HG02588 (cell line): ENCODE measurements around the gene CDK4.

Experiments used
- ATAC-seq: cut with Tn5 transposase; IDR thresholded peaks from one replicate; pipeline ENCODE4 v1.9.1; 2021; ENCODE audit warnings: mild to moderate bottlenecking, moderate library complexity; ENCODE audit not compliant: unreplicated experiment

Gene CDK4

DNA sequence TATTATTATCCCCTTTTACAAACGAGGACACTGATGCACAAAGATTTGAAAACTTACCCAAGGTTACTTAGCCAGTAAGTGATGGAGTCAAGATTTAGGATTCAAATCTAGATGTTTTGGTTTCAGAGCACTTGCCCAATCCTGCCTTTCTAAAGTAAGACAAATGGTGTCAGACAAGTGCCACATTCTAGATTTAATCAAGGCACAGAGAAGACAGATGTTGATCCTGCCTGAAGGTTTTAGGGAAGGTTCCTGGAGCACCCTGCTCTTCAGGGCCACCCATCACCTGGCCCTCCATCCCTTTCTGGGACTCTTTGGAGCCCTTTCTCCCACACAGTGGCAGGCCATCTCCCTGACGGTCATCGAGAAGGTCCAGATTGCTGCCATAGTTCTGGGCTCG is 5.7 kb upstream of the CDK4 start:
- ATAC-seq: no peak

DNA sequence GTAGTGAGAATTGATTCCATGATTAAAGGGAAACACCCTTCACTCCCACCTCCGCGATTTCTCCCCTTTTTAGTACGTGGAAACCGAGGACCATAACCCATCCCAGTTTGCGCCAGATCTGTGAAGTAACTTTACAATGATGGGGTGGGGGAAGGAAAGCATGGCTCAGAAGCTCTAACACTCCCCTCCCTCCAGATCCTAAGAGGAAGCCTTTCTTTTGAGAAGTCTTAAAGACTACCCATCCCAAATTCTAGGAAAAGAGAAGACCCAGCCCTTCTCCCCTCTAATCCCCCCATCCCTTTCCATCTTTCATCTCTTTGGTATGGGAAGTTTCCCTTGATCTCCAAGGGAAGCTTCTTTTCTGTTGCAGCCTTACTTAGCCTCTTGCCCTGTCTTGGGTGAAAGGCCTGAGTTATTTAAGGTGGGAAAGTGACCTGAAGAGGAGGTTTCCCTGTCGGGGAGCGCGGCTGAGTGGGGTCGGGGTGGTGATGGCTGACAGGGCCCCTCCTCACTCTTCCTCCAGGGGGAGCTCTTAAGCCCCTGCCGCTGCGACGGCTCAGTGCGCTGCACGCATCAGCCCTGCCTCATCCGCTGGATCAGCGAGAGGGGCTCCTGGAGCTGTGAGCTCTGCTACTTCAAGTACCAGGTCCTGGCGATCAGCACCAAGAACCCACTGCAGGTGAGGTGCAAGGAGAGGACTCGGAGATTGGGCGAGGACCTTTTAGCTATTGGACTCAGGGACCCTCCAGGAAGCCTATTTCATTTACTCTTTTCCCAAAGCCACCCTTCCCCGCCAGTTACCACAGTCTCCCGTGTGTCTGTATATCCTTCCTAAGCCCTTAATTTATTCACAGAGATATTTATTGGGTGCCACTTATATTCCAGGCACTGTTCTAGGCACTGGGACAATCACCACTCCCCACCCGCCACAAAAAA is 4.6 kb upstream of the CDK4 start:
- peak; percentile 19 for ATAC-seq

DNA sequence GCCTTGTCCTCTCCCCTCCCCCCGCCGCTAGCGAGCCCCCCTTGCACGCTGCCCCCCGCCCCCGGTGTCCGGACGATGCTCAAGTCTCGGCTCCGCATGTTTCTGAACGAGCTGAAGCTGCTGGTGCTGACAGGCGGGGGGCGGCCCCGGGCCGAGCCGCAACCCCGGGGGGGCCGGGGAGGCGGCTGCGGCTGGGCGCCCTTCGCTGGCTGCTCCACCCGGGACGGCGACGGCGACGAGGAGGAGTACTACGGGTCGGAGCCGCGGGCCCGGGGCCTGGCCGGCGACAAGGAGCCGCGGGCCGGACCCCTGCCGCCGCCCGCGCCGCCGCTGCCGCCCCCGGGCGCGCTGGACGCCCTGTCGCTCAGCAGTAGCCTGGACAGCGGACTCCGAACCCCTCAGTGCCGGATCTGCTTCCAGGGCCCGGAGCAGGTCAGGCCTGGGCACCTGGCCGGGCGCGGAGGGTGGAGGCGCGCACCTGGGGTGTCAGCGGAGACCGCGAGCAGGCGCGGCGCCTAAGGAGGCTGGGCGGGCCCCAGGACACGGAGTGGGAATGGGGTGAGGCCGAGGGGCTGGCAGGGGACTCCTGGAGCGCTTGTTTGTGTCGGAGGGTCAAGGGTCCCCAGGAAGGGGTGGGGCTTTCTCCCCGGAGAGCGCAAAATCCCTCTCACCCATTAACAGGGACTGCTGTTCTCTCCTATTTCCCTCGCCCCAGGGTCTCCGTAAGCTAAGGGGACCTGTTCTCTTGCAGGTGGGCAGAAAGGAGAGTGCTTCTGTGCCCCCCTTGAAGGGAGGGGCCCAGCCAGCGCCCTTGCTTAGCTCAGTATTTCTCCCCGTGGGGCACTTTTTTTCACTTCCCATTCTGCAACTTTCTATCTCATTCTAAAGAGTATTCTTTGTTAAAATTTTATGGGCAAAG is 3.6 kb upstream of the CDK4 start:
- ATAC-seq: no peak

DNA sequence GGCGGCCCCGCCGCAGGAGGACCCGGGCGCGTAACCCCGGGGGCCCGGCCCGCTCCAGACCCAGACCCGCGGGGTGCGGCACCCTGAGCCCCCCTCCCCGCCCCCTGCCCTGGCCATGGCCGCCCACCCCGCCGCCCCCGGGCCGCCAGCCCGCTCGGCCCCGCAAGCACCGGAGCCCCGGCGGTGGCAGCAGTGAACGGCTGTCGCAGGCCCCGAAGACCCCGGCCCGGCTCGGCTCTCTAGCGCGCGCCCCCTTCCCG is 3.0 kb upstream of the CDK4 start:
- no peak for ATAC-seq

DNA sequence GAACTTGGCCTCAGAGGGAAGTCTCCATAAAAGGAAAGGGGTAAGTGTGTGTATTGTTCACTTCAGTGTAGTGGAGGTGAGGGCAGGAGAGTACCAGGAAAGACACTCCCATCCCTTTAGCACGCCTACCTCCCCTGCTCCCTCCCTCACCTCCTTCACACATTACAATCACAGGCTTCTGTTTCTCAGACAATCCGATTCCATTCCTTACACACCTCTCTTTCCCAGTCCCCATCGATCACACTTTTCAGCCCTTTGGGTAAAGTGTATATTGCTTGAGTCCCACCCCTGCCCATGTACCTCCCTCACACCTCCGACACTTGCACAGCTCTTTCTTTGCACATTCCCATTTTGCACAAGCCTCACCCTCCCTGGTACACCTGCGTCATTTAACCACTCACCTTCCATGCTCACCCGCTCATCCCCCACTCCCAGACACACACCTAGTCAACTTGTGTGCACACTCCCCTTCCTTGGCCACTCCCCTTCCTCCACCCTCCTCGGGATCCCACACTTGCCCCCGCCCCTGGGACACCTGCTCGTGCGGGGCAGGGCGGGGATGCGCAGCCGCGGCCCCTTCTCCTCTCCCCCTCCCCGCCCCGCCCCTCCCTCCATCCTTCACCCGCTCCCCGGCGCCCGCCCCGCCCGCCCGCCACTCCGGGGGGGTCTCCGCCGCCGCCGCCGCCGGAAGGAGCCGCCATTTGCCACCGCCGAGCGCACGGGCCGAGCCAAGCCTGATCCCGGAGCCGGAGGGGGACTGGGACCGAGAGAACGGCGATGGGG is 2.5 kb upstream of the CDK4 start, which contains the start of gene MARCHF9:
Gene MARCHF9 (plus strand): TSS at position 693 of the 783 bp plus-strand sequence. CDS start 426 bp downstream, outside the sequence.
- ATAC-seq: no peak

DNA sequence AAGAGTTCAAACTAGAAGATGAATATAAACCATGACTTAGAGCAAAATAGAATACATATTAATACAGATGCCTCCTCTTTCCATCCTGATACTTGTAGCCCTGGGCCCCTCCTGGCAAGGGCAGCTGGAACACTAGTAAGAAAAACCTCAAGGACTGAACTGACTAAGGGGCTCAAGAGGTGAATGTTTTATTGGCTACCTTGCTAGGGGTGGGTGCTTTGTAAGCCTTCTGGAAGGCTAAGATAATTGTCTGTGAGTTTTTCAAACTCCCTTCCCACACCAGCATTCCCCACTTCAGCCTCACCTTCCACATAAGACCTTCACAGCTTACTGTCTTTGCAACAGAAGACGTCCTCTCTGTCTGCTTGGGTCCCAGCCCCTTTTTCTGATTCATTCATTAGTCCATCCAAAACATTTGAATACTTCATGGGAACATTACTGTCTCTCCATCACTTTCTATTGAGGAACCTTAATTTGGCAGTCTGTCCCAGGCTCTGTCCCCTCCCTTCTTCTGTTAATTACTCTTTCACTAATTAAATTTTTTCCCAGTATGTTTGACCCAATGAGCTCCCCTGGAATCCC is 1.7 kb upstream of the CDK4 start:
- no peak for ATAC-seq

DNA sequence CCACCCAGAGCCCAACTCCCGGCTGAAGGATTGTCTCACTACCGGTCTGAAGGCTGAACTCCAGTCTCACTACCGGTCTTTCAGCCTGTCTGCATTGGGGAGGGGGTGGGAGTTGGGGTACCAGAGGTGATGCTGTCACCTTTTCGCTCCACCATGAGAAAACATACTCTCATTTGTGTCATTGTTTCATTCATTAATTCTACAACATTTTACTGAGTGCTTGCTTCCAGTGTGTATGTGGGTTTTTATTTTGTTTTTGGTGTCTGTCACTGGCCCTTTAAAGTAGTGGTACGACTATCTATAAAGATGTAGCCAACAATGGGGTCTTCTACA is 524 bp upstream of the CDK4 start:
- no peak for ATAC-seq

DNA sequence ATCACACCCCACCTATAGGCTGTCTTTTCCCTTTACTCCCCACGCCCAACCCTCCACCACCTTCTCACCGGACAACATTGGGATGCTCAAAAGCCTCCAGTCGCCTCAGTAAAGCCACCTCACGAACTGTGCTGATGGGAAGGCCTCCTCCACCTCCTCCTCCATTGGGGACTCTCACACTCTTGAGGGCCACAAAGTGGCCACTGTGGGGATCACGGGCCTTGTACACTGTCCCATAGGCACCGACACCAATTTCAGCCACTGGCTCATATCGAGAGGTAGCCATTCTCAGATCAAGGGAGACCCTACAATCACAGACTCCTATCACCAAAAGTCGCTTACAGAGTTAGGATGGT is 700 bp downstream of the CDK4 start:
- ATAC-seq: no peak

DNA sequence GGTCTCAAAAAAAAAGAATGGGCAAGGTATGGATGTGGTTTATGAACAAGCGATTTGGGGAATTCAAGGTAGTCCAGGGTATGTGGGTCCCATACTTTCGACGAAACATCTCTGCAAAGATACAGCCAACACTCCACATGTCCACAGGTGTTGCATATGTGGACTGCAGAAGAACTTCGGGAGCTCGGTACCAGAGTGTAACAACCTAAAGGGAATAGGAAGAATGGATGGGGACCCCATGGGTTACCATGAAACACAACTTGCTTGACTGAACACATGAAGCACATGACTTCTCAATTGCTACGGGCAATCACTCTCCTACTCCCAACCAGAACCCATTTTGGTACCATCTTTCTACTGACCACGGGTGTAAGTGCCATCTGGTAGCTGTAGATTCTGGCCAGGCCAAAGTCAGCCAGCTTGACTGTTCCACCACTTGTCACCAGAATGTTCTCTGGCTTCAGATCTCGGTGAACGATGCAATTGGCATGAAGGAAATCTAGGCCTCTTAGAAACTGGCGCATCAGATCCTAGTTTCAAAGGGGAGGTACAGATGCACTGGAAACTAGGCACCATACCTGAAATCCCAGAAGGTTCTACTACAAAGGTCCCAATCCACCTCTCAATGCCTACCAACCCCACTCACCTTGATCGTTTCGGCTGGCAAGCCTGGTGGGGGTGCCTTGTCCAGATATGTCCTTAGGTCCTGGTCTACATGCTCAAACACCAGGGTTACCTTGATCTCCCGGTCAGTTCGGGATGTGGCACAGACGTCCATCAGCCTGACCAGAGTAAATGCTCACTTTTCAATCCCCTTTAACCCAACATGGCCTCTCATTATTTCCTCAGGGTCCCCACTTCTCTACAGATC is 1.3 kb downstream of the CDK4 start:
- no peak for ATAC-seq

DNA sequence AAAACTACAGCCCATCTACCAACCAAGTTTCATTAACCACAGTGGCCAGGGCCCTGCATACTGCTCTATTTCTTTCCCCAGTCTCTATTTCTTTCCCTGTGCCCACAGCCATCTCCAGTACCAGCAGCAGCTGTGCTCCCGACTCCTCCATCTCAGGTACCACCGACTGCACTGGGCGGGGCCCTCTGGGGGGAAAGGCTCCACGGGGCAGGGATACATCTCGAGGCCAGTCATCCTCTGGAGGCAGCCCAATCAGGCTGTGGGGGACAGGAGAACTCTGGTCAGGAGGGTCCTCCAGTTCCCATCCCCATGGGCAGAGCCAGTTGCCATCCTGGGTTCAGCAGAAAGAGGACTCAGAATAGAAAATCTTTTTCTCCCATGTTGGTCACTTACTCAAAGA is 3.0 kb downstream of the CDK4 start:
- no peak for ATAC-seq

DNA sequence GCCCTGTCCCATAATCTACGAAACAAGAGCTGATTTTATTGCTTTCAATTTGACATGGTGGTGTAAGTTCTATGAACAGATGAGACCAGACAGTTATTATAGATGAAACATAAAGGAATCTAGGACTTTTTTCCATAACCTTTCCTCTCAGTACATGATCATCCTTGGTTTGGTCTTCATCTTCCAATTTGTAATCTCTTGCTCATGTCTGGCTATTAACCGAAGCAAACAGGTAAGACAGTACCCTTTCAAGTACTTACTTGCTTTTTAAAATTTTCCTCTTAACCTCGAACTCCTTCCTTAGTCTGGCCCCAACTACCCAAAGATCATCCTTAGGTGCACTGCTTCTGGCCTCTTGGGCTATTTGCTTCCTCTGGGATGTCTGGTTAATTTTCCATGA is 6.1 kb downstream of the CDK4 start:
- no peak for ATAC-seq

DNA sequence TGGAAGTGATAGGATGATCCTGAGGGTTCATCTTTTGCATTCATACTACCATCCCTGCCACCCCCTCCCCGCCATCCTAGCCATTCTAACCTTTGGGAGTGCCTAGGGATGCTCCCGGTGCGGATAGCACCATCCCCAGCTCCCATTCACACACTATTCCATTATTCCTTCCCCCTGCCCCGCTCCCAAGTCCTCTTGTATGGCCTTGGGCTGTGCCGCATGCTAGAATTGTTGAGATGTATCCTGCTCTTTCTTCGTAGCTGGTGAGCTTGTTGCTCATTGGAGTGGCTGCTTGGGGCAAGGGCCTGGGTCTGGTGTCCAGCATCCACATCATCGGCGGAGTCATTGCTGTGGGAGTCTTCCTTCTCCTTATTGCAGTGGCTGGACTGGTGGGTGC is 6.6 kb downstream of the CDK4 start:
- no peak for ATAC-seq

DNA sequence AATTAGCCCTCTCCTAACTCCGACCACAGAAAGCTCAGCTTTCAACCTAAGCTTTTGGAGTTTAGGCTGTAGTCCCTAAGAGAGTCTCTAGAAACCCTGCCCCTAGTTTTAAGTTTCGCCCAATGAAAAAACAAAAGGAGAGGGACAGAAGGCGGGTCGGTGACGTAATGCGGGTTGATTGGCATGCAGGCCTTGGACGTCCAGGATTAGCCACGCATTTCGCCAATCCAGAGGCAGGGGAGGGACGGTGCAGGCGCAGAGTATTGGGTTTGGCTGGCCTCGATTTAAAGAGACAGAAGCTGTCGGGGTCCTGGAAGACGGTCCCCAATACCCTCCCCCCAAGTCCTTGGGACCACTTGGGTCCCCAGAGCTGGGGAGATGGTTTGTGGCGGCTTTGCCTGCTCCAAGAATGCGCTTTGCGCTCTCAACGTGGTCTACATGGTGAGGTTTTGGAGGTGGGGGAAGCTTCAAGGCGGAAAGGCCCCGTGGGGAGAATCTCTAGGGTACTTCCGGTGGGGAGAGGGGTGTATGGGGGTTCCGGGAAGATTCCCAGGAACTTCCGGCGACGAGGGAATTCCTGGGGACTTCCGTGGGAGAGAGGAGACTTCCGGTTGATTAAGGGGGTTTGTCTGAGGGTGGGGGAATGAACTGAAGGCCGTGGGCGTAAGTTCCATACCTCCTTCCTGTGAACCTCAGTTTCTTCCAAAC is 7.2 kb downstream of the CDK4 start, which contains the start of gene TSPAN31:
Gene TSPAN31 (plus strand): TSS at position 263 of the 708 bp plus-strand sequence. CDS start 116 bp downstream, at position 379.
- ATAC-seq: peak; percentile 78

DNA sequence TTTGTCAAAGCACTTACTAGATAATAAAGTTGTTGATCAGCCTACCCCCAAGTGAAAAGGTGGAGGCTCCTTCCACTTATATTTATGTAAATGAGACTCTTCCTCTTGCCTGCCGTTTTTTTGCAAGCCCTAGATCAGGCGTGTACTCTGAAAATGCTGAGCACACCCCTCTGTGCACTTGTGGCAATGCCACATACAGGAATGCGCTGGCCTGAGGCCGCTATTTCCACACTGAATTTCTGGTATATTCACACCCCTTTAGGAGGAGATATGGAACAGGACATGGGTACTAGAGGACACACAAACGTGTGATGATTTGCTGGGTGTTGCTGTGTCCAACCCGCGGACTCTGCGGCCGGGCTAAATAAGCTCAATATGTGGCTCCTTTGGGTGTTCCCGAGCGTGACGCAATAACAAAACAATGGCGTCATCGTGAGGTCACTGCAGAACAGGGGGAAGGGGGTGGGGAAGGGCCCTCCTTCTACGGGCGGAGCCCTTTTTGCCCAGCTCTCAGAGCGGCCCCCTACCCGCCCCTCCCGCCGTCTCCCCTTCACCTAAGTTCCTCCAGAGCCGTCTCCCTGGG is 7.8 kb downstream of the CDK4 start:
- ATAC-seq: peak; percentile 32

DNA sequence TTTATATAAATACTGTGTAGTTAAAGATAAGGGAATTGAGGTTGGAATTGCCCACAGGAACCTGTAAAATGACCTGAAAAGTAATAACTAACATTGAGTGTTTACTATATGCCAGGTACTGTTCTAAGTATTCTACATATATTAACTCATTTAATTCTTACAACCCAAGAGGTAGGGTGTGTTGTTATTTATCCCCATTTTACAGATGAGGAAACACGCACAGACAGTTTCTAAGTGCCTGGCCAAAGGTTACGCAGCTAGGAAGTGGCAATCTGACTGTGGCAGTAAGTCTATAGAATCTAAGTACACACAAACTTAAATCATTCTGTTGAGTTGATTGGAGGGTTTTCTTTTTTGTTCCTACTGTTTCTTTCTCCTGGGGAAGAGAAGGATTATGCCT is 8.3 kb downstream of the CDK4 start:
- ATAC-seq: no peak

DNA sequence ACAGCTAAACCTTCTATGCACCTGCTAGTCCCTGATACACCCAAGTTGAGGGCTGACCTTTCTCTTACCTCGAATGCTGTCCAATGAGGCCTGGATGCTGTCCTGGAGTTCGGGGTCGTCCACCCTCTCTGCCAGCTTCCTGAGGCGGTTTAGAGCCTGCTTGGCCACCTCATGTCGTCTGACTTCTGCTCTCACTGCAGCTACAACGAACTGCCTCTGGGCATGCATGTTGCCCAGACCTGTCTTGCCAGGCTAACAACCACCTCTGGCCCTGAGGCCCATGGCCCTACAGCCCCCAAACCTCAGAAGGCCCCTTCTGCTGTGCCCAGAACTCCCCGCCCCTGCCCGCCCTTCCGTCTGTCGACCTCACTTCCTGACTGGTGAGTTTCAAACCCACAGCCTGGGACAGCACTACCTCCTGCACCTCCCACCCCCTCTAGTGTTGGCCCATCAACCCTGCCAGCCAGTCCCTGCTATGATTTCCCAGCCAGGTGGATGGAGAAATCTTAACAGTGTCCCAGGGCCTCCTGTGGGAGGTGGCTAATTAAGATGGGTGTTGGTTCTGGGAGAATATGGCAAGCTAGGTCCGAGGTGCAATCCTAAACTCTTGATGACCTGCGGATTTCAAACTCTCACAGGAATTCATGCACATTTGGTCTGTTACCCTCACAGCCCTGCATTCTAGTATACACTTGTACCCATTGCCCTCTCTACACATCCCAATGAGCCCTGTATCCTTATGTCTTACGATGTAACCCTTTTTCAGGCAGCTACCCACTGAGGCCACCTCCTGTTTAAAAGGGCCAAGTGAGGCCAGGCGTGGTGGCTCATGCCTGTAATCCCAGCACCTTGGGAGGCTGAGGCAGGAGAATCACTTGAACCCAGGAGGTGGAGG is 10.0 kb downstream of the CDK4 start:
- ATAC-seq: peak; percentile 55

DNA sequence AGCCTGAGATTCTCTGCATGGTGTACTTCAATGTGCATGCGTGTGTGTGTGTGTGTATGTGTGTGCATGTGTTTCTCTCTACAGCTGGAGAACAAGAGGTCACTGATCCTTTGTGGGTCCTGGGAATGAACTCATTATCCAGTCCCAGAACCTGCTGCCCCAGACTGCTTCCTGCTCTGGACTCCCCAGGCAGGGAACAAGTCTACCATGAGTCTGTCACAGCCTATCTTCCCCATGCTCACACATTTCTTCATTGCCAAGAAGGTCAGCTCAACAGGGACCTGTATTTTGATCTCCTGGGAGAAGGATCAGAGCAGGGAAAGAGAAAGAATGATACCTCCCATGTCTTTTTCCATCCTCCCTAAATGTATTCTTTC is 10.7 kb downstream of the CDK4 start:
- no peak for ATAC-seq
